Neural progenitor cell (in vitro differentiated cells): Measurements from ENCODE around the gene HS3ST3A1.

Experiments used
- CTCF ChIP-seq: fragments of 200-600 bp; sonication (generic); IDR thresholded peaks from 2 replicates; pipeline ENCODE4 v1.5.1; 2017; ENCODE audit warnings: antibody characterized with exemption, mild to moderate bottlenecking
- EZH2phosphoT487 ChIP-seq: fragments of 200-600 bp; sonication (generic); IDR thresholded peaks from 2 replicates; pipeline ENCODE4 v1.6.1; 2017; ENCODE audit warnings: antibody characterized with exemption

- TF ChIP-seq CTCF (no peak), EZH2phosphoT487 (no peak)
Measured at GRCh38 chr17:13599864-13600263, 1.9 kb downstream of the HS3ST3A1 start.
